ENCODE results near the gene HOXA3.

Gene HOXA3

DNA sequence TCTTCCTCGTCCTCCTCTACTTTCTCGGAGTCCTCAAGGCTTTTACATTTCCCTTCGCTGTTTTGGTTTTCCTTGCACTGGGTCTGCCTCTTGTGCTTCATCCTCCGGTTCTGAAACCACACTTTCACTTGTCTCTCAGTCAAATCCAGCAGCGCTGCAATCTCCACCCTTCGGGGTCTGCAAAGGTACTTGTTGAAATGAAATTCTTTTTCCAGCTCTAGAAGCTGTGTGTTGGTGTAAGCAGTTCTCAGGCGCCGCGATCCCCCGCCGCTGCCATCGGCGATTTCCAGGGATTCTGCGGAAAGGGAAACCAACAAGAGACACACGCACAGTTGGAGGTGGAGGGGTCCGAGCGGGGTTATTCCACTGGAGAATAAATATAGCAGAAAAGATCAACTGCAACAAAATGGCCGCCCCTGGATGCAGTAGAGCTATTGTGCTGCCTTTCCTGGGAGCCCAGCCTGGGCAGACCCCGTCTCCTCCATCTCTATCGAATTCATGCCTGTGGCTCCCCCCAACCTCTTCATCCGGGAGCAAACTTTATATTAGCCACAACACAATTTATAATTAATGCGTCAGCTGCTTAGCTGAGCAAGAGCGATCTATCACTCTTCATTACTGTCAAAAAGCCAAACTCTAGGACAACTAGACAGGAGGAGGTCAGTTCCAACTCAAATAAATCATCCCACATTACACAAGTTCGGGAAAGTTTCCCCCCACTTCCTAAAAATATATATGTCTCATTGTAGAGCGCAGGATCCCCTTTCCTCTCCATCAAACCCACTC, 51.0 kb downstream of the HOXA3 start:
- DNase-seq: no peak

DNA sequence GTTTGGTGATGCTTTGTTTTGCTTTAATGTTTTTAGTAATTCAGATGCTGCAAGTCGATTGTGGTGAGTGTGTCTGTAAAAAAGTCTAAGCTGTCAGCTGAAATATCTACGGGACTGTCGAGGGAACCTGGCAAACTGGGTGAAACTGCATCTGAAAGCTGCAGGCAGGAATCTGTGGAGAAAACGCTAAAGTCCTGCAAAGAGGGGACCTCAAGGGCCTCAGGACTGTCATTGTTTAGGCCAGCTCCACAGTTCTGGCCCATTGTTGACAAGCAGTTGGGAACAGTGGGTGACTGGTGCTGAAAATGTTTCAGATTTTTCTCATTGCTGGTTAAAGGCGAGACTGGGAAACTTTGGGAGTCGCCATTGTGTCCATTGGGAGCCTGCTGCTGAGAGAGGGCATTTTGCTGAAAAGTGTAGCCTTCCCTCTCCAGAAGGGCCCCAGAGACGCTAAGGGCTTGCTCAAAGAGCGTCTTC, 51.7 kb downstream of the HOXA3 start:
- no peak for DNase-seq

DNA sequence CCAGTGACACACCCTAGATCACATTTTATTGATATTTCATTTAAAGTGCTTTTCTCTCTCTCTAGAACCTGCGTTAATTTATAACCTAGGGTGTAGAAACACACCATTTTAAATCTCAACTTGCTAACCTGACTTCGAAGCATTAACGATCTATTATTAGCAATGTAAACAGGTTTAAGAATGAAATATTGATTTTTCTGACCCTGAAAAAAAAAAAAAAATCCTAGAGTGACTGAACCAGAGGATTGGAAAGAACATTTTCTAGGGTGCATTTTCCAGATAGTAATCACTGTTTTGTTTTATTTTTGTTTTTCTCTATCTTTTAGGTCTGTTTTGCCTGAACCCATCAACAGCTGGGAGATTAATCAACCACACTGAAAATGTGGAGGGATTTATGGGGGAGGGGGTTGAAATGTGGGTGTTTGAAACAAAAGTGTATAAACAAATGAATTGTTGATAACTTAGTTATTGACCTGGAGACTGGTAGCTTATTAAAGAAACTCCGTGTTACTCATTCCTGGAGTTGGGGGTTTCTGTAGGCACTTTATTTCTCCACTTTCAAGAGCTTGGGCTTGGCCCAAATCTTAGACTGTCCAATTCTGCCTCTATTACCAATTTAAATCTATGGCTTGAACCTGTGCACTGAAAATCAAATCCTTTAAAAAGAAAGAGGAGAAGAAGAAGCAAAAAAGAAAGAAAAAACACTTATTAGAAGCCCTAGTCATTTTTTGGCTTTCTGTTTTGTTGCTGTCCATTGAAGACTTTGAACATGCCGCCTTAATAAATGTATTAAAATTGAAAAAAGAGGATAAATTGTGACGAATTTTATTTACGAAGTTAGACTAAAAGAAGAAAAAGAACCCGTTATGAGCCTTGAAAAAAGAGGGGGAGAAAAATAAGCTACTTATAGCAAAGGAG, 52.7 kb downstream of the HOXA3 start:
- DNase-seq: no peak

DNA sequence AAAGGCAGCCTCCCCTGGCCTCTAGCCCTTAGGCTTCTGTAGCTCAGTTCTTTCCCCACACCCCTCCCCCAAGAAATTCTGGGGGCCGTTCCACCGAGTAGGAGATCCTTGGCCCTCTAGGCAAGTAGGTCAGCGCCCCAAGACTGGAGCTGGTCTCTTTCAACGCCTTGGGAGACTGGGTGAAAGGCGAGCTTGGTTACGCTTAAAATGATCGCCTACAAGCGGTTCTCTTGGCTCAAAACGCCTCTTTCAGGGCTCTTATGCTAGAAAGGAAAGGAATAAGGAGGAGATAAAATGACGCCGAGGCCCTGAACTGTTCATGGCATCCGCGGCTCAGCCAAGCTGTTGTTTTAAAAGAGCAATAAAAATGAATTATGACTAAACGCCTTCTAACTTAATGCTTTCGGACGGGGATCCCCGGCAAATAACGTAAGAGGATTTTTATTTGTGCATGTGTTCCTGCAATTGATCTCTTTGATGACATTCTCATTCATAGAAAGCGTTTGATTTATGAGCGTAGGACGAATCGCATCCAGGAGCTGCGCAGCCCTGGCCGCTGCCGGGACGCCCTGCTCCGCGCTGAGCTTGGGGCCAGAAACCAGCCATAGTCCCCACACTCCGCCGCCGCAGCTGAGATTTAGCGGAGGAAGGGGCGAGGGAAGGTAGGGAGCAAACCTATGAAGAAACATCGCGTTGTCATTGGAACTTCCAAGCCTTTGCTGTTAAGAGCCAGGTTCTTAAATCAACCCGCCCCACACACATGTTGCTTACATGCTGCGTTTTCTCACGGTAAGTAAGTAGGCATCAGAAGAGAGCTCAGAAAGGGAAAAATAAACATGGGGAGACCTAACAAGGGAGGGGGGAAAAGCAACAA, 53.6 kb downstream of the HOXA3 start:
- DNase-seq: no peak

DNA sequence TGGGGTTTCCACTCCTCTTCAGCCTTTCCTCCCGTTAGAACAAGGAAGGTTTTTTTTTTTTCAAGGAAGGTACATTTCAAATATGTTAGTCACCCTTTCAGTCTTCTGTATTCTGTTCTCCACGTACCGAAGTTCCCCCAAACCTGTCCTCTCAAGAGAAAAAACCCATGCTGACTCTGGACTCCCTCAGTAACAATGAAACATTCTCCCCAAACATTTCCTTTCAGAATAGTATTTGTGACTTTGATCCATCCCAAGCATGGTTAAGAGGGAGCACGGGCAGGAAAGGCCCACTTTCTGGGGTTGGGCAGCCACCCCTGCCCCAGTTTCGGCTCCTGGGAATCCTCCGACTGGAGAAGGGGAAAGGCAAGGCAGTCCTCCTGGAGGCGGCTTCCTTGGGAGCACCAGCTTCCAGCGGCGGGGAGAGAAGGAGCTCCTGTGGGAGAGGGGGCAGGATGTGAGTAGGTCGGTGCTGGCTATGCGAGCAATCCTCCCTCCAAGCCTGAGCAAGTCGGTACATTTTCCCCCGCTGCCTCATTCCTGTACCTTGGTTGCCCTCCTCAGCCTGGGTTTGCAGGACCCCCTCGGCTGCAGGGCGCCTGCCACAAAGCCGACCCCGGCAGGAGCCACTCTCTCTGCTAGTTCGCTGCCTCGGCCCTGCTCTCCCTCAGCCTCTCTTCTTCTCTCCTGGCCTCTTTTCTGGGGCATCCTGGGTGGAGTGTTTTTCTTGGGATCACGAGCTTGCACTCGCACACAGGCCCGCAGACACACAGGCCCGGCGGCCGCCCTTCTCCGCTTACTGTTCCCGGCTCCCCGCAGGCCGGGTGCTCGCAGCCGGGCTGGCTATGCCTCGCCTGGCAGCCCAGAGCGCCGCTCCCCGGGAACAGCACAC, 54.5 kb downstream of the HOXA3 start:
- DNase-seq: no peak

DNA sequence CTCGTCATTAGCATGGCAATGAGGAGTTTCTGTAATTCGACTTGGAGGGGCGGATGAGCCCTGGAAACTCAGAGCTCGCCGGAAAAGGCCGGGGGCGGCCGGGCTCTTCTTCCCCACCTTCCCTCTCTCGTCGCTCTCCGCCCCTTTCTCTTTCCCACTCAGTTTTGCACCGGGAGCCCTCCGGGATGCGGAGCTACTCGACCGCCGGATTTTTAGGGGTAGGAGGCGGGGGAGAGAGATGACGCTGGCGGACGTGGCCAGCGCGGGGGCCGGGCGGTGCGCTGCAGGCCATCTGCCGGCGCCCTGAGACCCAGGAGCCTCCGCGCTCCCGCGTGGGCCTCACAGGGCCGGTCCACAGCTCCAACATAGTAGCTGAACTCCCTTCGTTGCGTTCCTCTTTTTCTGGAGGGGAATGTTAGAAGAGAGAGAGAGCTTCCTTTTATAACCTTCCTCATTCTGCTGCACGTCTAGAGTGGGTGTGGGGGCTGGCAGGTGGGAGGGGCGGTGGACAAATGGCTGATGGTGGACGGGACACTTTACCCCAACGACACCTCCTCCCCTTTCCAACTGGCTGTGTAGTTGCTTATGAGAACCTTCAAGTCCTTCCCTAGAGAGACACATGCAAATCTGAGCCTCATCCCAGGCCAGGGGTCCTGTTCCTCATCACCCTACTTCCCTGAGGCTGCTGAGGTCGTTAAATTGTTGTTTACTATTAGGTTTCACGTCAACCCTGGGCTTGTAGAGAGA, 55.4 kb downstream of the HOXA3 start:
- no peak for DNase-seq

DNA sequence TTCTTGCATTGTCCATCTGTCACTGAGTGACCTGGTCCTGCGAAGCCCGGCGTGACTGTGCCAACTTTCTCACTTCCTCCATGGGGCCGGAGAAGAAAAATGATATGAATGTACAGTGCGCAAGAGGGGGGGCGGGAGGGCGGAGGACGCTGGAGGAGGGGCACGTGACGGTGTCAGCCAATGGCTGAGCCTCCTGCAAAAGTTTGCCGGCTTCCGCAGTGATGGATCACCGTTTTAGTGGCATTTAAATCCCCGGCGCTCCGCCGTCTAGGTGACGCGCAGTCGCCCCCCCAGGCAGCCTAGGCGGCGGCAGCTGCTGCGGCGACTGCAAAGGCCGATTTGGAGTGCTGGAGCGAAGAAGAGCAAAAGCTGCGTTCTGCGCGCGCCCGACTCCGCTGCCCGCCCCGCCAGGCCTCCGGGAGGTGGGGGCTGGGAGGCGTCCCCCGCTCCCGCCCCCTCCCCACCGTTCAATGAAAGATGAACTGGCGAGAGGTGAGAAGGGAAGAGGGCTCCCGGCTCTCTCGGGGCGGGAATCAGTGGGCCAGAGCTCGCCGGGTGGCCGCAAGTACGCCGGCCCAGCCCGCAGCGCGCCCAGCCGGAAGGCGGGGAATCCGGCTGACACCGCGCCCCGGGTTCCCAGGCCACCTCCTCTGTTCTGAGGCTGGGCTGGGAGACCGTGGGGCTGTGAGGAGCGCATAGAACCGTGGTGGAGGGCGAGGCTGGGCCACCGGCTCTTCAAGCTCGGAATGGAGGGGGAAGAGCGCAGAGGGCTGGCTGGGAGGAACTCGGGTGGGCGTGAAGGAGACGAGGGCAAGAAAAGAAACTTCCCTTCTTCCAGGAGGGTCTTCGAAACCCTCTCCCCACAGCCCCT, 56.3 kb downstream of the HOXA3 start, which contains the start of gene HOXA1:
HOXA1 (minus strand) TSS at position 104 of the 871 bp plus-strand sequence; CDS start at position 16, 88 bp downstream.
- peak; percentile 44 to 81 (median 67) for DNase-seq

DNA sequence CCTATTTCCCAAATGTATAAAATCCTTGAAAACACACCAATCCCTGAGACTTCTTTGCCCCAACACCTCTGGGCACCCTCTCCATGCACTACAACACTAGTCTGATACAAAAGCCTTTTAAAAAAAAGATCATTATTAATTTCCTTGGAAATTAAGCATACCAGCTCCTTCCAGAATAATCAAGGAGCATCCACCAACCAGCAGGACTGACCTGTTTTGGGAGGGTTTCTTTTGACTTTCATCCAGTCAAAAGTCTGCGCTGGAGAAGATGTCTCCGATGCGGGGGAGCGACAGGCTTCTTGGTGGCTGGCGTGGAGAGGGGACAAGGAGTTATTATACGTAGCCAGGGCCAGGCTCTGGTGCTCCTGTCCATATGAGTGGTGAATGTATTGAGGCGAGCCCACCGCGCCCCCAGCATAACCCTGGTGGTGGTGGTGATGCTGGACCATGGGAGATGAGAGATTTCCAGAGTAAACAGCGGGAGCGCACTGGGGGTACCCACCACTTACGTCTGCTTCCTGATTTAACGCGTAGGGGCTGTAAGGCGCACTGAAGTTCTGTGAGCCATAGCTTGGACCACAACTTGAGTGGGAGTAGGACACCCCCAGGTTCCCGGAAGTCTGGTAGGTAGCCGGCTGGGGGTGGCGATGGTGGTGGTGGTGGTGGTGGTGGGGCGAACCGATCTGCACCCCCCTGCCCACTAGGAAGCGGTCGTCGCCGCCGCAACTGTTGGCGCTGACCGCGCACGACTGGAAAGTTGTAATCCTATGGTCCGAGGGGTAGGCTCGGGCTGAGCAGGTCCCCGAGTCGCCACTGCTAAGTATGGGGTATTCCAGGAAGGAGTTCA, 57.1 kb downstream of the HOXA3 start:
- DNase-seq: no peak

DNA sequence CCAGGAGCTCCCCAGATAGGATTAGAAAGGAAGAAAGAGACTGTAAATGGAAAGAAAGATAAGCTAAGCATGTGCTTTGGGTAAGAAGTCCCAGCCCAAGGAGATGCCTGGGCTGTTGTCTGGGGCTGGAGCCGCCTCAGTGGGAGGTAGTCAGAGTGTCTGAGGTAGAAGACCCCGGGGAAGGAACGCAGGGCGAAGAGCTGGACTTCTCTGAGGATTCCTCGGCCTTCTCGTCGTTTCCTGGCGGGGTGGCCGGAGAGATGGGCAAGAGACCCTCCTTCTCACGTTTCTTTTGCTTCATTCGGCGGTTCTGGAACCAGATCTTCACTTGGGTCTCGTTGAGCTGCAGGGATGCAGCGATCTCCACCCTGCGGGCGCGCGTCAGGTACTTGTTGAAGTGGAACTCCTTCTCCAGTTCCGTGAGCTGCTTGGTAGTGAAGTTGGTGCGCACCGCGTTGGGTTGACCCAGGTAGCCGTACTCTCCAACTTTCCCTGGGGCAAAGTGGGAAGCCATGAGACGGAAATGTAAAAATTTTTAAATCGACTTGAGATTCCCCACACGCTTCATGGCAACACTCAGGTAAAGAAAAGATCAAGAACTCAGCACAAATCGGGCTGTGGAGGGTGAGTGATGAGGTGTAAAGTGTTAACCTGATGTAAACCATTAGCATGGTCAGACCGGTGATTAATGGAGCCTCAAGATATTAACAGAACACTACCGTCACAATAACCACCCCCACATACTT, 57.9 kb downstream of the HOXA3 start:
- DNase-seq: no peak

DNA sequence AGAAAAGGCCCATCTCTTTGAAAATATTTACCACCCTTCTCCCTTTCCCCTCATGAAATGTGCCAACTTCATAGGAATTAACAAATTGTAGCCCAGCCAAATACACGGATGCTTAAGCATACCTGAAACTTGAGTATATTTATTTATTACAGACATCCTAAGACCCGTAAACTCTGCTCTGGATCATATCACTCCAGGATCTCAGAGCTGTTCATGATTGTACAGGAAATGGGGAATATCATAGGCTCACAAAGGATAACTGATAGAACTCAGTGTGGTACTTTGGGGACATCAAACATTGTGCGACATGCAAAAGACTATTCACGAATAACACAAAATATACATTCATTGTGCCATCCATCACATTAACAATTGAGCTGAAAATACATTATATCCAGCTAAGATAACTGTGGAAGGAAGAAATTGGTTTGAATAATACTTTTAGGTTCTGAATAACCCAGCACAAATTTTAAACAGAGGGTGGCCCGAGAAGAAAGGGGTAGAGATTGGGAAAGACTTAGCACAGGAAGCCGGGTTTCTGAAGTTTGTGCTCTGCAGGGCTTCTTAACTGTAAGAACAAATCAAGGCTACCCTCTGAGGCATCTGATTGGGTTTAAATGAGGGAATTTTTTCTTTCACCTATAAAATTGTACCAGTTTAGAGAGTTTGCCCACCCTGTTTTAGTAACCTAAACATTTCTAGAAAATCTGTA, 59.0 kb downstream of the HOXA3 start:
- DNase-seq: no peak

DNA sequence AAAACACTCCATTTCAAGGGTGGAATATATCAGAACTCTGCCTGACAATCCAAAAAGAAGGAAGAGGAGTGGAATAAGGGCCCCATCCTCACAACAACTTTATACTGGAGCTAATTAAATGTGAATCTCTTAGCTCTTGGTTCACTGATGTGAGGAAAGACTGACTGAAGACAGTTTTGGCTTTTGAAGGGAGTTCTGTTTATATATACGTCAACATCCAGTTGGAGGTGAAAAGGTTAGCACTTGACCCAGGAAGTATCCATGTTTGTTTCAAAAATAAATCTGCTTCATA, 59.6 kb downstream of the HOXA3 start:
- DNase-seq: no peak

DNA sequence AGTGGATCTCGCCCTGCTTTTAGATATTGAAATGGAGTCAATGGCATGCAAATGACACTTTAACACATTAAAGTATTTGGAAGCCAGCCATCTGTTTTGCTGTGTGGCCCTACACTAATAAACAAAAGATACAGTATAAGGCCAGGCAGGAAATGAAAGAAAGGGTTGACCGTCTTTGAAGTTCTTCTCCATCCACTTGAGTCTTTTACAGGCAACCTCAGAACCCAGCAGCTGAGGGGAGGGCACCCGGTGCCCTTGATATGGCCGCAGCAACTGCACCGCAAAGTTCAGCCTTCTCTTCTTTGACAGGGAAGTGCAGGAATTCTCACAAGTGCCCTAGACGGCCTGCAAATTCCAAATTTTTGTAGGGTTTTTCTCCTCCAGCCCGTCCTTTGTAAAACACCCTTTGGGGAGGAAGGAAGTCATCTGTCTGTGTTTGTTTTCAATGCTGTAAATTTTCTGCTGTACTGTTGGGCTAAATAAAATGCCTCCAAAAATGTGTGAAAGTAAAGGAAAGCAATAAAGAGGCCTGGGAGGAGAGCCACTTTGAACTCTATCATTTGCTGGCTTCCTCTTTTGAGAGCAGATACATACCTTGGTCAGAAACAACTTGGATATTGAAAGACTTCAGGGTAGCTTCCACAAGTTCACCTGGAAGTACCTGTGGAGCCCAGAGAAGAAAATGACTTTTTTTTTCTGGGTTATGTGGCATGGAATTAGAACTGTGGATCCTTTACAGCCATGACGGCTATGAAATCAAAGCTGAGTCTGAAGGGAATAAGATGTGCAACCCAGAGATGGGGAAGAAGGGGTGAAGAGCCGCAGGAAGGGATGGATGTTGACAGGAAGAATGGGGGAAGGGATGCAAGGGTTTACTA, 60.2 kb downstream of the HOXA3 start:
- DNase-seq: no peak

DNA sequence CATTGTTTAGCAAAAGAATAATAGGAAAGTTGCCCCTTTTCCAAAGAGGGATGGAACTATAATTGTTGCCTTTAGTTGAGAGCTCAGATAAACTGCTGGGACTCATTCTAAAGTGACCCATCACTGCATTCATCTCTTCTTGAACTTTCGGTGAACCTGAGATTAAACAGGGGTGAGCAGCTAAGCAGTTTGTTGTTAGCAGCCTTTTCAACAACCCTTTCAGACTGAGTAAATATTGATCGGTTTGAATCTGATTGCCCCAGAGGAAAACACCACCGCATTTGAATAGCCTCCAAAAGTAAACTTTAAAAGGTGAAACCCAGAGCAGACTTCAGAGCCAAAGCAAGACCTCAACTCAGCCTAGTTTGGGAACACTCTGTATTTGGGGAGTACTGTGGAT, 61.3 kb downstream of the HOXA3 start:
- DNase-seq: no peak

DNA sequence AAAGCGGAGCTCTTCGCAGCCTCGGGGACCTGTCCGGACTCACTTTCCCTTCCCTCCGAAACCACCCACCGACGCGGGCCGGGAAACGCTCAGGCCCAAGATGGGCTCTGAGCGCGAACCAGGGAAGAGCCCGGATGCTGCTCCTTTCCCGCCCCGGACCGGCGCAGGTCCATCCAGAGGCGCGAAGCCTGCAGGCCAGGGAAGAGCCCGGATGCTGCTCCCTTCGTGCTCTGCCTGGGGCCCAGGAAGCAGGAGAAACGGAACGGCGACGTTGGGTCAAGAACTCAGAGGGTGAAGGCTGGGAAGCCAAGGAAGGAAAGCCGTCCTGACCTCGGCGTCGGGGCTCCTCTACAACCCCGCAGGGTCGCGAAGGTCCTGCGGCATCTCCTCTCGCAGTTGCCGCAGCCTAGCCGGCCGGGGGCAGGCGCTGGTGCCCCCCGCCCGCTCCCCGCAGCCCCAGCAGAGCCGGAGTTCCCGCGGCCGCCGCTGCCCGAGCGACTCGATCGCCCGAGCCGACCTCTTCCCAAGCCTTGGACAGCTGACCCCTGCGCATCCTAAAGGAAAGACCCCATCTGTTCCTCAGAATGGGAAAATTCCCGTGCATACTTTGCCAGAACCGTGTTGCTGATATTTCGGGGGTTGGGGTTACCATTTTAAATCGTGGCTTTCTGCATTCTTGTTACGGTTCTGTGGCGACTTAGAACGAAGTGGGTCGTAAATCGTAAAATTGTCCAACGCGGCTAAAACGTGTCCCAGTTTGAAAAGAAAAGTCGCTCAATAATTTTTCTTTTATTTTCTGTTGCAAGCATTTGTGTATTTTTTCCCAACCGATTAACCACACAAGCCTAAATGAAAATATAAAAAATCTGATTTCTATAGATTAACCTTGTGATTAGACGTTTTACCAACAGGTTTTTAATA, 64.1 kb downstream of the HOXA3 start:
- DNase-seq: no peak

DNA sequence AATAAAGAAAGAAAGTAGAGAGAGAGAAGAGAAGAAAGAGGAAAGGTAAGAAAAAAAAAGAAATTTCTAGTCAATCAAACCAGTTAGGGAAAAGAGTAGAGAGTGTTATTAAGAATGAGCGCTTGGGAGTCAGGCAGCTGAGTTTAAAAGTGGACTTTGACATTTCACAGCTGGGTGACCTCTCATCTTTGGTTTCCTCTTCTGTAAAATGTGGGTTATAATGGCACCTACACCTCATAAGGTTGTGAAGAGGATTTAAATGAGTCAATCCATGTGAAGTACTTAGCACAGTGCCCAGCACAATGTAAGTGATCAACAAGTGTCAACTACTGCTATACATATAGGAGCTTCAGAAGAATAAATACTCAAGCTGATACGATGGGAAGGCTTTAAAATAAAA, 68.7 kb downstream of the HOXA3 start:
- no peak for DNase-seq

Data from T-helper 1 cell (primary cell).